ENCODE results near the gene GAPDHS.

GAPDHS gene

GRCh38 chr19:35533201-35533821 is at the start of gene GAPDHS:
GAPDHS (plus strand) TSS chr19:35533456; CDS start chr19:35533528, 72 bp downstream.
- no peak for FAIRE-seq

- no peak for FAIRE-seq
Observed at GRCh38 chr19:35484252-35485036, 48.8 kb upstream of the GAPDHS start.

- FAIRE-seq: no peak
Observed at GRCh38 chr19:35486268-35486708, 47.0 kb upstream of the GAPDHS start.

- no peak for FAIRE-seq
Observed at GRCh38 chr19:35487656-35488182, 45.5 kb upstream of the GAPDHS start.

GRCh38 chr19:35488677-35489076 is 44.6 kb upstream of the GAPDHS start:
- no peak for FAIRE-seq

- no peak for FAIRE-seq
Observed at GRCh38 chr19:35490364-35490763, 42.9 kb upstream of the GAPDHS start, which contains the start of gene KRTDAP. KRTDAP (minus strand) TSS chr19:35490464; CDS start chr19:35490442, 22 bp downstream.

GRCh38 chr19:35491836-35492360 is 41.4 kb upstream of the GAPDHS start:
- FAIRE-seq: no peak

GRCh38 chr19:35493971-35494370 is 39.3 kb upstream of the GAPDHS start:
- FAIRE-seq: no peak

GRCh38 chr19:35495107-35496064 is 37.9 kb upstream of the GAPDHS start:
- no peak for FAIRE-seq

- FAIRE-seq: no peak
Observed at GRCh38 chr19:35497406-35497805, 35.9 kb upstream of the GAPDHS start.

GRCh38 chr19:35498220-35498619 is 35.0 kb upstream of the GAPDHS start:
- no peak for FAIRE-seq

- no peak for FAIRE-seq
Observed at GRCh38 chr19:35498984-35499527, 34.2 kb upstream of the GAPDHS start.

GRCh38 chr19:35500611-35501010 is 32.6 kb upstream of the GAPDHS start:
- FAIRE-seq: no peak

- no peak for FAIRE-seq
Observed at GRCh38 chr19:35501684-35502083, 31.6 kb upstream of the GAPDHS start.

GRCh38 chr19:35502751-35503150 is 30.5 kb upstream of the GAPDHS start:
- FAIRE-seq: no peak

- FAIRE-seq: no peak
Observed at GRCh38 chr19:35506011-35506410, 27.2 kb upstream of the GAPDHS start.

- FAIRE-seq: no peak
Observed at GRCh38 chr19:35507561-35507960, 25.7 kb upstream of the GAPDHS start.

GRCh38 chr19:35508129-35508528 is 25.1 kb upstream of the GAPDHS start:
- FAIRE-seq: no peak

GRCh38 chr19:35509018-35509652 is 24.1 kb upstream of the GAPDHS start:
- no peak for FAIRE-seq

- FAIRE-seq: no peak
Observed at GRCh38 chr19:35509861-35510625, 23.2 kb upstream of the GAPDHS start.

GRCh38 chr19:35510626-35510964 is 22.7 kb upstream of the GAPDHS start:
- no peak for FAIRE-seq

Data from TTC549 (cell line).